SK-N-MC (cell line): Measurements from ENCODE around the gene SOHLH2.

Experiments used
- EZH2 ChIP-seq: fragments of 200-600 bp; sonication (generic); IDR thresholded peaks from one replicate; pipeline ENCODE4 v1.6.1; 2017; ENCODE audit warnings: antibody characterized with exemption
- POLR2AphosphoS5 ChIP-seq: IDR thresholded peaks from 2 replicates; pipeline ENCODE4 v1.6.1; 2012; ENCODE audit warnings: mild to moderate bottlenecking, low read depth, low read length, borderline replicate concordance

DNA sequence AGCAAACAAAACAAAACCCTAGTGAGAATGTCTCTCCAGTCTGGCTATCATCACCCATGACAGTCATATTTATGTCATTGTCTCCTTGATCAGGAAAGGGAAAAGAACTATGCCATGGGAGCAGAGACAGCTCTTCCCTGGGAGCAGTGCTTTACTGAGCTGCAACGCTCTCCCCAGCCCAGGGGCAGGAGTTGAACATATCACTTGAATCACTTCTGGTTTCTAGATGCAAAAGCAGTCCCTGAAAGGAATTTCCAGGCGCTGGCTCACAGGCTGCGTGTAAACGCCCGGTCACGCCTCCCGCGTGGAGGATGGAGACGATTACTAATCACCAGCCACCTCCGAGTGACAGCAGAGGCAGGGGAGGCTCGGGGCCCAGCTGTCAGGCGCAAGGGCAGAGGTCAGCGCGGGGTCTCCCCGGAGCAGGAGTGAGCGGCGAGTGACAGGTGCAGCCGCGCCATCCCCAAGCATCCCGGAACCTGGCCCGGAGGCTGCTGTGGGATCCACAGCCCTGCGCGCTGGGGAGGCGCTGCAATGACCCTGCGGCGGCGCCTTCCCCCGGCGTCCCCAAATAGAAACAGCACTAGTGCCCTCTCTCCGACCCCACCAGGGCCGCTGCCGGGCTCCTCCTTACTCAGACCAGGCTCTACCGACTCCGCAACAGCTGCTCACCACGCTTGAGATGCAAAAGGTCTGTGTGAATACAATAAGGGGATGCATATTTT lies 59.6 kb downstream of the SOHLH2 start:
- TF ChIP-seq EZH2 (no peak), POLR2AphosphoS5 (no peak)
